NCI-H146 (cell line): ENCODE results near the gene TMEM109.

Experiments used
- DNase-seq: peaks from one replicate; lab custom pipeline; 2025; lab: John Stamatoyannopoulos, UW

Gene TMEM109

DNA sequence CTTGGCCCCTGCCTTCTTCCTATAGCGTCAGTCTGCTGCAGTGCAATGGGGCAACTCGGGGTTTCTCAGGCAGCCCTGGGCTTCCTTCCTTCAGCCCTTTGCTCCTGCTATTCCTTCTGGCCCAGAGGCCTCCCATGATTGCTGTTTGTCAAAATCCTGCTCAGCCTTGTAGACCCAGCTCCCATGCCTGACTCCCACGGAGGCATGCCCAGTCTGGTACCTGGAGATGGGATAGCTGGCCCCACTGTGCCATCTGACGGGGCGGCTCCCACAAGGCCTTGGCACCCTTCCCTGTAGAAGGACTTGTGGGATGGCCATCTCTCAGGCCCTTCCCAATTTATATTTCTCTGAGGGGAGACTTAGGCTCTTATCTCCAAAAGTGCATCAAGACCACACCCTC is 56.9 kb downstream of the TMEM109 start:
- DNase-seq = no peak

DNA sequence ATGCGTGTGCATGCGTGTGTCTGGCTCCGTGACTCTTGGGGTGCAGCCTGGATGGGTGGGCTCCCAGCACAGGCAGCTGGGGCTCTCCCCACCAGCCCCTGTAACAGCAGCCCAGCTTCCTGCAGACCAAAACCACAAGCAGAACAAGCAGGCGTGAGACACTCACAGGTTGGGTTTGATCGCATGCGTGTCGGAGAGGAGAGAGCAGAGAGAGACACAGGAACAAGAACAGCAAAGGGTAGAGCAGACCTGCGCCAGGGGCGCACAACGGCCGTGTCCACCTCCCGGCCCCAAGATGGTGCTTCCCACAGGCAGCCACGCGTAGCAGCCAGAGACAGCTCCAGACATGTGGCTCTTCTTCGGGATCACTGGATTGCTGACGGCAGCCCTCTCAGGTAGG is 57.6 kb downstream of the TMEM109 start, which contains the start of gene CD6:
CD6 (plus strand) TSS at position 161 of the 400 bp plus-strand sequence; CDS start at position 347, 186 bp downstream.
- DNase-seq = no peak

DNA sequence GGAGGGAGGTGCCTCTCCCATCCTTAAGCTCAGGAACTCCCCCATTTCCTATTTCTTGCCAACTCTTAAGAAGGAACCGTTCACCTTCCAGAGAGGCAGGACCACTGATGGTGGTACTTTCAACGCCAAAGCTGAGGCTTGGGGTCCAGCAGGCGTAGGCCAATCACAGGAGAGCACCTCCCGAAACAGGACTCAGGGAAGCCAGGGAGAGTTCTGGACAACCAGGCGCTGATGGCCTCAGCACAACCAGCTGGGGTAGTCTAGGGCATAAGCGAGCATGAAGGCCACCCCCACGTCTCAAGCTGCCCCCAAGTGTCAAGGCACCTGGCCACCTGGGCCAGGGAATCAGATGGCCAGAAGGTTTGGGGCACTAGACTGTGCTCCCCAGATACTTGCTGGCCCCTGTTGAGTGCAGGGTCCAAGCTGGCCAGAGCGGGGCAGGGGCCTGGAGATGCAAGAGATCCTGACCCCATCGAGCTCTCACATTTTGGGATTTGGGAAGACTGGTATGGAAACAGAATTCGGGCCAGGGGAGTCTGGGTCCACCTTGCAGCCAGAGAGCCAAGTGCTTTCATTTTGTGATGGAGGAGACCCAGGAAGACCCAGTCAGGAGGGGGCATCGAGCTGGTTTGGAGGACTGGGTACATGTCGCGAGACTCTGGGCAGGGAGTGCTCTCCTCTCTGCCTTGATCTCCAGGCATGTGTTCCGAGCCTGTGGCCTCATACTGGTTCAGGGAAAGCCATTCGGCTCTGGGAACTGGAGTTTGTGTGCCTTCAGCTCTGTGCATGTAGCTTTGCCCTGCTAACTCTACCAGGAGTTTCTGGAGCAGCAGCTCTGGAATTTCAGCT is 58.4 kb downstream of the TMEM109 start:
- DNase-seq = no peak
